HG03521 (cell line): ENCODE data around the gene TNFSF13B.

Experiments
- ATAC-seq: cut with Tn5 transposase; IDR thresholded peaks from one replicate; pipeline ENCODE4 v1.9.1; 2021; ENCODE audit warnings: mild to moderate bottlenecking, moderate library complexity; ENCODE audit not compliant: unreplicated experiment

Gene TNFSF13B

DNA sequence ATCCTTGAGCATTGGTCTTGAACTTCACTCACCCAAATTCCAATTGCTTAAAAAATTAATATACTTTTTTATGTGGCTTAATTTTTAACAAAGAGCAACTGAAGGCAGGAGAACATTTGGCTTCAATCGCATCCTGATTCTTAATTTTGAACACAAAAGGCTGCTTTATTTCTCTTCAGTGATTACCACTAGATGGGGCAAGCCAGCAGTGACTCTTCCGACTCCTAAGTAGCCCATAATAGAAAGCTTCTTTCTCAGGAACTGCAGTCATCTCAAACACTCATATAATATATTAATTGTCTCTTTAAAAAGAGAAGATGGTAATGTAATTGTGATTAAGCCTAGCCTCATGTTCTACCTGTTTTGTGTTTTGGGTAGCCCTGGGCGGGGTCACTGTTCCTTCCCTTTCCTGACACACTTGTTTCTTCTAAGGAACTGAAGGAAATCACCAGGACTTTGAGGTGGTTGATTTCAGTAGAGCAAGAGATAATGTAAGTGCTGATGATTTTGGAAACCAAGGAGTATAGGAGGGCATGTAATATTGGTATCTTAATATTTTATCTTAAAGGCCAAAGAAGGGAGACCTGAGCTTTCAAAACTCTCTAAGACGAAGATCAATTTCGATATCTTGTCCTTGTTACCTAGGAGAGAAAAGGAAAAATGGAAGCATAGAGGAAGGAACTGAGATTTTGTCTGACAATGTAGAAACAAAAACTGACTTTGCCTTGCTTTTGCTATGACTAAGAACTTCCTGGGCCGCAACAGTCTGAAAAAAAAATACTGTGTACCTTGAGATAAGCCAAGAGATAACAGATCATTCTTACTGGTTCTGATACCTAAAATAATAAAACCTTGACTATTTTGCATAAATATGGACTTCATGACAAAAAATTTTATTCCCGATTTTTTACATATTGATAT, 73.1 kb downstream of the TNFSF13B start:
- peak; percentile 47 for ATAC-seq

DNA sequence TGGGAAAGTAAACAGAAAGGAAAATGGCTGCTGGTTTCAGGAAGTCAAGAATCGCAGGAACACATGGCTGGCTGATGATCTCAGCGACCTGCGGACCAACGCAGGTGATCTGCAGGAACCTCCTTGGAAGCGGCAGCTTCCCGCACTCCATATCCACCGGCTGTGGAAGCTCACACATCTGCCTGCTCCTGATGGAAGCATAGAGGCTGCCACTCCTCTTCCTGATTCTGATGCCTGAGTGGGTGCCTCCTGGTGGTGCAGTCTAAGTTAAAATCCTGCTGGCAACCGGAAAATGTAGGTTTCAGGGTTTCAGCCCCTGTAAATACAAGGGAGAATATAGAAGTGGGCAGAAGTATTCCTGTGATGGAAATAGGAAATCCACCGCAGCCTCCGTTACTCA, 75.5 kb downstream of the TNFSF13B start:
- no peak for ATAC-seq

DNA sequence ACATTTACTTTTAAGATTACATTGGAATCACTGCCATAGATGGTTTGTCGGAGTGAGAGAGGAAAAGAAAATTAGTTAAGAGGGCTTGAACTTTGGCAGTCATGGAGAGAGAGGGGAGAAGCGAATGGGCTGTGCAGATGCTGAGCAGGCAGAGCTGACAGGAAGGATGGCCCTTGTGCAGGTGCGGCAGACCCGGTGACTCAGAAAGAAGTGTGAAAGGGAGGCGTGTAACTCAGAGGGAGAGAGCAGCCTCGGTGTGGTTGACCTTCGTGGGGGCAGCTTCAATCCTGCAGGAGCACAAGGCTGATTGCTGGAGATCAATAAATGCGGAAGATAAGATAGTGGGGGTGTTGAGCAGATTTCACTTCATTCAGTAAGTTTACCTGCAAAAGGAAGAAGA, 76.9 kb downstream of the TNFSF13B start:
- ATAC-seq = no peak

DNA sequence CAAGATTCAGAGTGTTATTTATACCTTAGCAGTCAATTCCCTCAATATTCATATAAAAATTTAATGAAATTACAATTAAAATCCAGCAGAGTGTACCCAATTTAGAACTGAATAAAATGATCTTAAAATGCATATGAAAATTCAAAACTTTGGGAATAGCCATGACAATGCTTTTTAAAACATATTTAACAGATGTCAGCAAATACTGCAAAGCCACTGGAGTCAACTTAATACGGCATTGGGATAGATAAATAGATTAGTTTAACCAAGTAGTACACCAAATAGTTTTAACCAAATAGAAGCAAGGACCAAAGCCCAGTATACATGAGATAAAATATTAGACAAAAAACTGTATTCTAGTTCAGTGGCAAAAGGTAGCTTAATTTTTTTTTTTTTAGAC, 79.8 kb downstream of the TNFSF13B start:
- no peak for ATAC-seq

DNA sequence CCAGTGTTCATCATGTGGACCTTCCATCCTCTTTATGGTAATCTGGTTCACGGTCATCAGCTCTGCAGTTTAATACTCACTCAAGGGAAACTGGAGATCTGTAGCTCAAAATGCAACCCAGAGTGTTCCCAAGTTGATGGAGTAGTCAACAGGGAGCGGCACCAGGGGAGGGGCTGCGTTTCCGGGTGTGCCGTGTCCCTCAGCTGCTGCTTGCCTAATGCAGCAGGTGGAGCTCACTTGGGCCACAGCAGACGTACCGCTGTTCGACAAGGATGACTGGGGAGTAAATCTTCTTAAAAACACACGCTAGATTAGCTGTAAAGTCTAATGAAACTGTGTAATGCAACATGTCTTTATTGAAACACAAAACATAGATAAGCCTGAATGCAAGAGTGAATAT, 81.1 kb downstream of the TNFSF13B start:
- ATAC-seq = no peak

DNA sequence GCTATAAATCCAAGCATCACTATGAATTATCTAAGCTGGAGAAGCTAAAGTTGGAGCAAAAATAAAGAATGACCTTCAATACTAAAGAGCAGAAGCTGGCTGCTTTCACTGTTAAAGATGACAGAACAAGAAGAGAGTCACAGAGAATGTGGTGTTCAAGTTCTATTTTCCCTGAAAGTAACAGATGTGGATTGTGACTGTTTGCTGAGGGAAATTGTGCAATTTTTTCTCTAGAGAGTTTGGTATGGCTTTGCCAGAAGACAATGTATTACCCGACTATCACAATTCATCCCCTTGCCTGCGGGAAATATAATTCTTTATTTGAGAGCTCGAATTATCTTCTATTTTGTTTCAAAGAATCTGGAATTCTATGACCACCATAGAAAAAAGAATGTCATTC, 83.1 kb downstream of the TNFSF13B start:
- no peak for ATAC-seq

DNA sequence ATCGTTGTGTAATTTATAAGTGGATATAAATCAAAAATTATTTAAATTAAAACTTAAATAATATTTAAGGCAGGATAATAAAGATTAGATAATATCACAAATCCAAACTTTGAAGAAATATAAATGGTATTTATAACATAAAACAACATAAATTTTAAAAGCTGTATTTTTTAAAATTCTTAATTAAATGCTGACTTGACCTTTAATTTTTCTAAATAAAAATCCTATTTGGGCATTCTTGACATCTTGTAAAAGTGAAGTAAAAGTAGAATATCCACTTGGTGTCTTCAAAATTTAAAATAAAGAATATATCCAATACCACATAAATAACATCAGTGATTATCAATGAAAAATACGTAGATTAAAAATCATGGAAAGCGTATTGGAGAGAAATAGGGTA, 87.7 kb downstream of the TNFSF13B start:
- no peak for ATAC-seq
